Measurements from ENCODE around the gene ERCC4. TPM values are rescaled to one million over a fixed set of nuclear protein-coding genes. Genes with fewer than 3 reads are reported as not detected.

The ERCC4 gene
- total RNA-seq, 1 experiment from 2014 or later, result 18.2 TPM

Other genes starting within 250 kb of the ERCC4 start
- gene MRTFB, start 151.2 kb downstream of the ERCC4 start, total RNA-seq (2014; rRNA removed; shearing (Covaris generic); ENCODE audit: low replicate concordance), result 5.3 and 6.5 TPM in 2 replicates

All from Karpas-422 (cell line).